ENCODE data around the gene ST3GAL4.

- TF ChIP-seq CTCF (conservative IDR thresholded peaks at IDR 0.05), result no peak
- TF ChIP-seq ZFX (IDR thresholded peaks at IDR 0.05), result no peak
Observed at GRCh38 chr11:126450806-126451205, 95.3 kb downstream of the ST3GAL4 start.
